ENCODE results near the gene OCIAD1. TPM values are rescaled to one million over a fixed set of nuclear protein-coding genes. Genes with fewer than 3 reads are reported as not detected.

Gene OCIAD1
- total RNA-seq, 1 experiment from 2014 or later: 110 TPM

GRCh38 chr4:48854982-48855381, 24.1 kb downstream of the OCIAD1 start:
- no peak for TF ChIP-seq EZH2 (IDR thresholded peaks at IDR 0.05; ENCODE audit: low read depth)
- TF ChIP-seq CTCF (conservative IDR thresholded peaks at IDR 0.05): no peak
- H3K27ac ChIP-seq: no peak overlapping the region
- H4K20me1 ChIP-seq (ENCODE audit: insufficient read depth): no peaks in the 10 kb centered on the region
- no peaks in the 10 kb centered on the region for H3K9me3 ChIP-seq (ENCODE audit: insufficient read depth, low read depth)
- H3K27me3 ChIP-seq (ENCODE audit: insufficient read depth, low read depth): no peaks in the 10 kb centered on the region
- CTCF ChIA-PET: no interaction called here
- intact Hi-C loops (cut with micrococcal nuclease; ENCODE audit: unreplicated experiment): loop anchor here (5.0 to 10.0 kb wide), 2 partner anchors 50 to 273 kb away; partner anchors contain the start of gene OCIAD2
- no peak overlapping the region for H2AFZ ChIP-seq
- H3K4me1 ChIP-seq (replicated peaks; ENCODE audit: insufficient read depth): no peaks in the 10 kb centered on the region
- H3K9me2 ChIP-seq (ENCODE audit: insufficient read depth): no peaks in the 10 kb centered on the region
- H3K4me2 ChIP-seq: no peak overlapping the region
- POLR2A ChIA-PET (ENCODE audit: unreplicated experiment): no interaction called here
- H3K4me3 ChIP-seq: no peak overlapping the region
- H3K79me2 ChIP-seq (ENCODE audit: low read depth): no peaks in the 10 kb centered on the region
- DNase-seq: no peak
- H3F3A ChIP-seq (ENCODE audit: insufficient read depth, low read depth): 0 out of 2 replicates have a peak, but pooled peaks cover 16% of the 10 kb centered on the region
- no TSS peak for BruUV-seq (replicated peaks)
- H3K36me3 ChIP-seq (ENCODE audit: low read depth): peaks cover 18% of the 10 kb centered on the region; the same call in 1 of the 2 replicates

- BruUV-seq (replicated peaks): no TSS peak
- no peaks in the 10 kb centered on the region for H3K9me3 ChIP-seq (ENCODE audit: insufficient read depth, low read depth)
- H3F3A ChIP-seq (ENCODE audit: insufficient read depth, low read depth): 0 out of 2 replicates have a peak, but pooled peaks cover 16% of the 10 kb centered on the region
- peaks cover 14% of the 10 kb centered on the region; the same call in 1 of the 2 replicates for H3K36me3 ChIP-seq (ENCODE audit: low read depth)
- no peak overlapping the region for H3K4me3 ChIP-seq
- no peaks in the 10 kb centered on the region for H3K9me2 ChIP-seq (ENCODE audit: insufficient read depth)
- TF ChIP-seq EZH2 (IDR thresholded peaks at IDR 0.05; ENCODE audit: low read depth): no peak
- no peak for TF ChIP-seq CTCF (conservative IDR thresholded peaks at IDR 0.05)
- DNase-seq: no peak
- POLR2A ChIA-PET (ENCODE audit: unreplicated experiment): no interaction called here
- no peaks in the 10 kb centered on the region for H3K27me3 ChIP-seq (ENCODE audit: insufficient read depth, low read depth)
- H3K79me2 ChIP-seq (ENCODE audit: low read depth): no peaks in the 10 kb centered on the region
- no peaks in the 10 kb centered on the region for H4K20me1 ChIP-seq (ENCODE audit: insufficient read depth)
- intact Hi-C loops (cut with micrococcal nuclease; ENCODE audit: unreplicated experiment): loop anchor here (10.0 kb wide), 1 partner anchor 47 kb away; the partner anchor contains the start of gene OCIAD2
- no peaks in the 10 kb centered on the region for H3K4me1 ChIP-seq (replicated peaks; ENCODE audit: insufficient read depth)
- no peak overlapping the region for H3K27ac ChIP-seq
- no peak overlapping the region for H3K4me2 ChIP-seq
- no peak overlapping the region for H2AFZ ChIP-seq
- CTCF ChIA-PET: no interaction called here
These were observed 27.2 kb downstream of the OCIAD1 start for GRCh38 chr4:48858130-48858529.

- ChIA-PET POLR2A (ENCODE audit: unreplicated experiment) (no interaction called here), CTCF (no interaction called here)
- no peak overlapping the region for H3K27ac ChIP-seq
- TF ChIP-seq EZH2 (IDR thresholded peaks at IDR 0.05; ENCODE audit: low read depth) (no peak), CTCF (conservative IDR thresholded peaks at IDR 0.05) (no peak)
- no peaks in the 10 kb centered on the region for H3K4me1 ChIP-seq (replicated peaks; ENCODE audit: insufficient read depth)
- H3K4me3 ChIP-seq: no peak overlapping the region
- H3K36me3 ChIP-seq (ENCODE audit: low read depth): no peaks in the 10 kb centered on the region
- no peaks in the 10 kb centered on the region for H4K20me1 ChIP-seq (ENCODE audit: insufficient read depth)
- H2AFZ ChIP-seq: no peak overlapping the region
- no peaks in the 10 kb centered on the region for H3K9me2 ChIP-seq (ENCODE audit: insufficient read depth)
- DNase-seq: no peak
- no peaks in the 10 kb centered on the region for H3K79me2 ChIP-seq (ENCODE audit: low read depth)
- BruUV-seq (replicated peaks): no TSS peak
- no peaks in the 10 kb centered on the region for H3K9me3 ChIP-seq (ENCODE audit: insufficient read depth, low read depth)
- H3K4me2 ChIP-seq: no peak overlapping the region
- H3K27me3 ChIP-seq (ENCODE audit: insufficient read depth, low read depth): no peaks in the 10 kb centered on the region
- intact Hi-C loops (cut with micrococcal nuclease; ENCODE audit: unreplicated experiment): no loop called here
- H3F3A ChIP-seq (ENCODE audit: insufficient read depth, low read depth): 0 out of 2 replicates have a peak, but pooled peaks cover 11% of the 10 kb centered on the region
These were observed 31.1 kb downstream of the OCIAD1 start for GRCh38 chr4:48862038-48862437.
